Measurements from ENCODE around the gene LILRA5.

The LILRA5 gene

DNA sequence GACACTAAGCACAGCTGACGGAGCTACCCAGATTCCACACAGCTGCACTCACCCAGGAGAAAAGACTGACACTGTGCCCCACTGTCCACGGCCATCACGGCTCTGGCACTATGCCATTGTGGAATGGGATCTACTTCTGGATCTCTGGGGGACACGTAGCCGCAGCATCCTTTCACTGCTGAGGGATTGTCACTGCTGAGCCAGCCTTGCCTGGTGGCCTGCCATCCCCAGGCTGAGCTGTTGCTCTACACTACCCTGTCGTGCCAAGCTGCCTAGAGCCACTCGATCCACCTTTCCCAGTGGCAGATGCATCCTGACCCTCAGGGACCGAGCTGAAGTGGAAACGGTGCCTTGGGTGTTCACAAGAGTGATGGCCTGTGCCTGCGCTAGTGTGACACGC, 50.9 kb downstream of the LILRA5 start:
- H3K27me3 ChIP-seq (ENCODE audit: control insufficient read depth, insufficient read depth, low read length, poor library complexity, severe bottlenecking): no peaks in the 10 kb centered on the region
- H3K27ac ChIP-seq (ENCODE audit: insufficient read depth, low read depth, low read length, poor library complexity, severe bottlenecking): no peak overlapping the region
- H3K9me3 ChIP-seq (ENCODE audit: control insufficient read depth, low read length): no peaks in the 10 kb centered on the region
- no peak overlapping the region for H3K4me3 ChIP-seq (ENCODE audit: insufficient read depth, low read depth, low read length)
- 90 to 91% methylated on average over 11 of the region's 11 CpGs for WGBS, 2 experiments
- no peaks in the 10 kb centered on the region for H3K36me3 ChIP-seq (ENCODE audit: control insufficient read depth, insufficient read depth, low read length)
- H3K4me1 ChIP-seq (ENCODE audit: control insufficient read depth, insufficient read depth, low read length): no peaks in the 10 kb centered on the region

DNA sequence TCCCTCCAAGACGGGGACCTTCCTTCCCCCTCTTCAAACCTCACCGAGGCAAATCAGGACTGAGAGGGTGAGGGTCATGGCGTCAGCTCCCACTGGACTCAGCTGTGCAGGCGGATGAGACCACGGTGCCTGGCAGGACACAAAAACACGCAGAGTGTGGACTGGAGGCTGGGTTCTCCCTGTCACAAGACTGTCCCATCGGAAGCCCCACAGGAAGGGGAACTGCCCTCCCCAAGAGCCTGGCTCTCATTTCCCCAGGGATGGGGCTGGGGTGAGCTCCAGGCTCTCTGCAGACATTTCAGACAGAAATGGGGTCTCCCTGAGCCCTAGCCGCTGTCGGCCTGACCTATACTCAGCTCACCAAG, 55.9 kb downstream of the LILRA5 start, which contains the start of gene LILRB5:
LILRB5 (minus strand) TSS at position 158 of the 365 bp plus-strand sequence; CDS start at position 78, 80 bp downstream.
- no peaks in the 10 kb centered on the region for H3K36me3 ChIP-seq (ENCODE audit: control insufficient read depth, insufficient read depth, low read length)
- no peak within 1 kb of the TSS for H3K27ac ChIP-seq (ENCODE audit: insufficient read depth, low read depth, low read length, poor library complexity, severe bottlenecking)
- H3K27me3 ChIP-seq (ENCODE audit: control insufficient read depth, insufficient read depth, low read length, poor library complexity, severe bottlenecking): no peaks in the 10 kb centered on the region
- 91 to 94% methylated on average over 9 of the region's 9 CpGs for WGBS, 2 experiments
- H3K4me3 ChIP-seq (ENCODE audit: insufficient read depth, low read depth, low read length): no peak within 1 kb of the TSS
- no peaks in the 10 kb centered on the region for H3K9me3 ChIP-seq (ENCODE audit: control insufficient read depth, low read length)
- no peaks in the 10 kb centered on the region for H3K4me1 ChIP-seq (ENCODE audit: control insufficient read depth, insufficient read depth, low read length)
